ENCODE measurements around the gene SLC35A5. TPM values are rescaled to one million over a fixed set of nuclear protein-coding genes. Genes with fewer than 3 reads are reported as not detected.

The SLC35A5 gene
- total RNA-seq (2021; ENCODE audit: unreplicated experiment), result 37.8 TPM
- polyA plus RNA-seq (2012; ENCODE audit: insufficient read length), result 21.8 TPM
- Bru-seq, nascent RNA, result percentile 74 among the genes with signal in this experiment
- BruChase-seq, experiment 1, labeled RNA remaining after a 2-hour chase, result percentile 82 among the genes with signal in this experiment
- percentile 91 among the genes with signal in this experiment for BruChase-seq, experiment 2, labeled RNA remaining after a 6-hour chase
- long read RNA-seq, full-length matches to known transcripts, result 49 of 75 reads
- long read RNA-seq, partial matches to known transcripts, result 6 of 75 reads
- long read RNA-seq, other reads (novel, unspliced or antisense), result 20 of 75 reads

DNA sequence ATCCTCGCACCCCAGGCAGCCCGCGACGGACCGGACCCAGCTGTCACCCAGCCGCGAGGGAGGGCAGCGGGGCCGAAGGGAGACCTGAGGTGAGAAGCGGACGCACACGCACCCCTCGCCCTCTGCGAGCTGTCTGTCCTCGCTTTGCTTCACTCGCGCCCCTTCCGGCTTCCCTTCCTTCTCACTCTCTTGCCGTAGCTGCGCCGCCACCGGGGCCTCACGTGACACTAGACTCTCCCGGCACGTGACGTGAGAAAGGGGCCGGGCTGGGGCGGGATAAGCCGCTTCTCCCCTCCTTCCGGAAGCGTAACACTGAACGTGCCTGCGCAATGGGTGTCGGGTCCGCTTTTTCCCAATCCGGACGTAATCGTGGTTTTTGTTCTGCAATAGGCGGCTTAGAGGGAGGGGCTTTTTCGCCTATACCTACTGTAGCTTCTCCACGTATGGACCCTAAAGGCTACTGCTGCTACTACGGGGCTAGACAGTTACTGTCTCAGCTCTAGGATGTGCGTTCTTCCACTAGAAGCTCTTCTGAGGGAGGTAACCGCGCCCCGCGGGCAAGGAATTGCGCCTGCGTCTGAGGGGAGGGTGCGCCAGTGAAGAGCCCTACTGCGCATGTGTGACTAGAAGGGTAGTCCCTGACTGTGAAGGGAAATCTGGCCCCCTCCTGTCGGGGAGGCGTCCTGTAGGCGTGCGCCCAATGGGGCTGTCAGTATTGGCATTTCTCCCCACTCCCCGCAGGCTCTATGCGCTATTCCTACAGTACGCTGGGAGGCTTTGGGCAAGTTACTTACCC, at the start of gene SLC35A5, which contains the start of gene ATG3:
Gene SLC35A5 (plus strand): TSS at position 312 of the 796 bp plus-strand sequence. CDS start 1,359 bp downstream, outside the sequence.
Gene ATG3 (minus strand): TSS at position 229 of the 796 bp plus-strand sequence. CDS start 434 bp downstream, outside the sequence.
- DNase-seq (ENCODE audit: low read depth, low spot score) (peak; percentile 98), ATAC-seq (peak; percentile 95)
- CTCF ChIA-PET, result no interaction called here
- intact Hi-C loops (cut with micrococcal nuclease; ENCODE audit: unreplicated experiment) (no loop called here), in situ Hi-C loops (cut with HindIII; ENCODE audit: low pct_unique_long_range_greater_than_20kb, low sequenced_read_pairs) (no loop called here)
- no peaks in the 10 kb centered on the region for H3K9me3 ChIP-seq (ENCODE audit: control insufficient read depth, insufficient read depth, low read depth, low read length)
- POLR2A ChIA-PET, result no interaction called here
- TF ChIP-seq TCF7L2 (IDR thresholded peaks at IDR 0.05; ENCODE audit: low read depth, low read length) (peak; percentile 76), SIN3A (IDR thresholded peaks at IDR 0.05; ENCODE audit: borderline replicate concordance, insufficient read depth, low read depth, low read length) (peak; percentile 98), POLR2AphosphoS5 (IDR thresholded peaks at IDR 0.05; ENCODE audit: low read depth, low read length) (peak; percentile 92), CTCF (IDR thresholded peaks at IDR 0.05) (no peak)
- TF ChIP-seq, protein P1, sequence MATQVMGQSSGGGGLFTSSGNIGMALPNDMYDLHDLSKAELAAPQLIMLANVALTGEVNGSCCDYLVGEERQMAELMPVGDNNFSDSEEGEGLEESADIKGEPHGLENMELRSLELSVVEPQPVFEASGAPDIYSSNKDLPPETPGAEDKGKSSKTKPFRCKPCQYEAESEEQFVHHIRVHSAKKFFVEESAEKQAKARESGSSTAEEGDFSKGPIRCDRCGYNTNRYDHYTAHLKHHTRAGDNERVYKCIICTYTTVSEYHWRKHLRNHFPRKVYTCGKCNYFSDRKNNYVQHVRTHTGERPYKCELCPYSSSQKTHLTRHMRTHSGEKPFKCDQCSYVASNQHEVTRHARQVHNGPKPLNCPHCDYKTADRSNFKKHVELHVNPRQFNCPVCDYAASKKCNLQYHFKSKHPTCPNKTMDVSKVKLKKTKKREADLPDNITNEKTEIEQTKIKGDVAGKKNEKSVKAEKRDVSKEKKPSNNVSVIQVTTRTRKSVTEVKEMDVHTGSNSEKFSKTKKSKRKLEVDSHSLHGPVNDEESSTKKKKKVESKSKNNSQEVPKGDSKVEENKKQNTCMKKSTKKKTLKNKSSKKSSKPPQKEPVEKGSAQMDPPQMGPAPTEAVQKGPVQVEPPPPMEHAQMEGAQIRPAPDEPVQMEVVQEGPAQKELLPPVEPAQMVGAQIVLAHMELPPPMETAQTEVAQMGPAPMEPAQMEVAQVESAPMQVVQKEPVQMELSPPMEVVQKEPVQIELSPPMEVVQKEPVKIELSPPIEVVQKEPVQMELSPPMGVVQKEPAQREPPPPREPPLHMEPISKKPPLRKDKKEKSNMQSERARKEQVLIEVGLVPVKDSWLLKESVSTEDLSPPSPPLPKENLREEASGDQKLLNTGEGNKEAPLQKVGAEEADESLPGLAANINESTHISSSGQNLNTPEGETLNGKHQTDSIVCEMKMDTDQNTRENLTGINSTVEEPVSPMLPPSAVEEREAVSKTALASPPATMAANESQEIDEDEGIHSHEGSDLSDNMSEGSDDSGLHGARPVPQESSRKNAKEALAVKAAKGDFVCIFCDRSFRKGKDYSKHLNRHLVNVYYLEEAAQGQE (IDR thresholded peaks at IDR 0.05; ENCODE audit: insufficient read depth in 1 of 2, low read depth in 2 of 2, low read length in 1 of 2), result 0 out of 4 replicates have a peak, but pooled peaks of 1 of the 2 experiments have one; percentile 19
- H3K4me3 ChIP-seq (ENCODE audit: low read depth in 2 of 2, low read length in 2 of 2), result peak within 1 kb of the TSS; percentile 95 to 99
- H3K27ac ChIP-seq (ENCODE audit: low read length), result peak within 1 kb of the TSS; percentile 97
- H3K4me1 ChIP-seq (ENCODE audit: control insufficient read depth, insufficient read depth, low read length), result peaks cover 18% of the 10 kb centered on the region; the same call in 1 of the 2 replicates
- no peaks in the 10 kb centered on the region for H3K27me3 ChIP-seq (ENCODE audit: control insufficient read depth, insufficient read depth, low read length)
- H3K36me3 ChIP-seq (ENCODE audit: control insufficient read depth, insufficient read depth, low read length), result peaks cover 7% of the 10 kb centered on the region; the same call in 1 of the 2 replicates
- TSS peak; percentile 78 for BruUV-seq (replicated peaks)

GRCh38 chr3:112512320-112512719, 49.5 kb upstream of the SLC35A5 start:
- H3K4me3 ChIP-seq (ENCODE audit: low read depth in 2 of 2, low read length in 2 of 2), result no peak overlapping the region
- POLR2A ChIA-PET, result no interaction called here
- H3K36me3 ChIP-seq (ENCODE audit: control insufficient read depth, insufficient read depth, low read length), result no peaks in the 10 kb centered on the region
- no peak overlapping the region for H3K27ac ChIP-seq (ENCODE audit: low read length)
- no peaks in the 10 kb centered on the region for H3K27me3 ChIP-seq (ENCODE audit: control insufficient read depth, insufficient read depth, low read length)
- peaks cover 3% of the 10 kb centered on the region; the same call in 1 of the 2 replicates for H3K9me3 ChIP-seq (ENCODE audit: control insufficient read depth, insufficient read depth, low read depth, low read length)
- CTCF ChIA-PET, result interaction anchor here (0.6 kb wide), 1 partner anchor 354 kb away, joined by 3 read pairs; no protein-coding TSS in a partner anchor
- ATAC-seq, result no peak
- intact Hi-C loops (cut with micrococcal nuclease; ENCODE audit: unreplicated experiment) (loop anchor here (10.0 kb wide), 1 partner anchor 628 kb away; no protein-coding TSS in a partner anchor), in situ Hi-C loops (cut with HindIII; ENCODE audit: low pct_unique_long_range_greater_than_20kb, low sequenced_read_pairs) (no loop called here)
- no TSS peak for BruUV-seq (replicated peaks)
- H3K4me1 ChIP-seq (ENCODE audit: control insufficient read depth, insufficient read depth, low read length), result no peaks in the 10 kb centered on the region
- no peak for TF ChIP-seq CTCF (IDR thresholded peaks at IDR 0.05)
- no peak for DNase-seq (ENCODE audit: low read depth, low spot score)
